ENCODE measurements around the gene NTHL1.

NTHL1 gene

GRCh38 chr16:2054543-2055245, 7.1 kb upstream of the NTHL1 start:
- TF ChIP-seq ZNF70 (CRISPR knock-in tag; IDR thresholded peaks at IDR 0.05) (no peak), CREB5 (CRISPR knock-in tag; IDR thresholded peaks at IDR 0.05; ENCODE audit: low read depth) (no peak), ESRRG (CRISPR knock-in tag; IDR thresholded peaks at IDR 0.05) (no peak), CSDC2 (CRISPR knock-in tag; IDR thresholded peaks at IDR 0.05) (no peak), PPARA (CRISPR knock-in tag; IDR thresholded peaks at IDR 0.05; ENCODE audit: borderline replicate concordance) (no peak), ZFP30 (CRISPR knock-in tag; IDR thresholded peaks at IDR 0.05) (no peak), CSRNP3 (CRISPR knock-in tag; IDR thresholded peaks at IDR 0.05) (no peak), SNAI2 (CRISPR knock-in tag; IDR thresholded peaks at IDR 0.05) (no peak), GLIS3 (CRISPR knock-in tag; IDR thresholded peaks at IDR 0.05) (no peak), ARNTL (CRISPR knock-in tag; IDR thresholded peaks at IDR 0.05; ENCODE audit: borderline replicate concordance, low read depth) (no peak), BACH2 (CRISPR knock-in tag; IDR thresholded peaks at IDR 0.05; ENCODE audit: borderline replicate concordance) (no peak), ZNF8 (CRISPR knock-in tag; IDR thresholded peaks at IDR 0.05) (no peak)
- ATAC-seq = no peak

GRCh38 chr16:2053897-2054296, 6.3 kb upstream of the NTHL1 start:
- no peak for ATAC-seq
- no peak for TF ChIP-seq BACH2 (CRISPR knock-in tag; IDR thresholded peaks at IDR 0.05; ENCODE audit: borderline replicate concordance)
- no peak for TF ChIP-seq SNAI2 (CRISPR knock-in tag; IDR thresholded peaks at IDR 0.05)
- no peak for TF ChIP-seq ZFP30 (CRISPR knock-in tag; IDR thresholded peaks at IDR 0.05)
- no peak for TF ChIP-seq OSR1 (CRISPR knock-in tag; IDR thresholded peaks at IDR 0.05)
- TF ChIP-seq CREB5 (CRISPR knock-in tag; IDR thresholded peaks at IDR 0.05; ENCODE audit: low read depth) = no peak
- TF ChIP-seq TSHZ2 (CRISPR knock-in tag; IDR thresholded peaks at IDR 0.05) = no peak
- TF ChIP-seq PATZ1 (CRISPR knock-in tag; IDR thresholded peaks at IDR 0.05; ENCODE audit: borderline replicate concordance) = no peak

- ATAC-seq = no peak
- TF ChIP-seq PPARA (CRISPR knock-in tag; IDR thresholded peaks at IDR 0.05; ENCODE audit: borderline replicate concordance) = no peak
- no peak for TF ChIP-seq POU6F1 (CRISPR knock-in tag; IDR thresholded peaks at IDR 0.05; ENCODE audit: borderline replicate concordance, low read depth)
- no peak for TF ChIP-seq ZNF565 (CRISPR knock-in tag; conservative IDR thresholded peaks at IDR 0.05; ENCODE audit: low read depth)
- no peak for TF ChIP-seq ARNTL (CRISPR knock-in tag; IDR thresholded peaks at IDR 0.05; ENCODE audit: borderline replicate concordance, low read depth)
- no peak for TF ChIP-seq TCF4 (CRISPR knock-in tag; IDR thresholded peaks at IDR 0.05; ENCODE audit: borderline replicate concordance)
- no peak for TF ChIP-seq SNAI2 (CRISPR knock-in tag; IDR thresholded peaks at IDR 0.05)
- TF ChIP-seq TSHZ2 (CRISPR knock-in tag; IDR thresholded peaks at IDR 0.05) = no peak
- TF ChIP-seq ZFP3 (CRISPR knock-in tag; IDR thresholded peaks at IDR 0.05) = no peak
These were observed 5.6 kb upstream of the NTHL1 start for GRCh38 chr16:2053211-2053610.
